Ramos (cell line): Measurements from ENCODE around the gene FLNB.

Experiments used
- in situ Hi-C: fragments of 300-500 bp; cut with MboI; formaldehyde crosslinking; loops from one replicate; pipeline ENCODE4 v1.14.3; 2022; ENCODE audit warnings: low sequenced_read_pairs; ENCODE audit not compliant: unreplicated experiment

Gene FLNB

DNA sequence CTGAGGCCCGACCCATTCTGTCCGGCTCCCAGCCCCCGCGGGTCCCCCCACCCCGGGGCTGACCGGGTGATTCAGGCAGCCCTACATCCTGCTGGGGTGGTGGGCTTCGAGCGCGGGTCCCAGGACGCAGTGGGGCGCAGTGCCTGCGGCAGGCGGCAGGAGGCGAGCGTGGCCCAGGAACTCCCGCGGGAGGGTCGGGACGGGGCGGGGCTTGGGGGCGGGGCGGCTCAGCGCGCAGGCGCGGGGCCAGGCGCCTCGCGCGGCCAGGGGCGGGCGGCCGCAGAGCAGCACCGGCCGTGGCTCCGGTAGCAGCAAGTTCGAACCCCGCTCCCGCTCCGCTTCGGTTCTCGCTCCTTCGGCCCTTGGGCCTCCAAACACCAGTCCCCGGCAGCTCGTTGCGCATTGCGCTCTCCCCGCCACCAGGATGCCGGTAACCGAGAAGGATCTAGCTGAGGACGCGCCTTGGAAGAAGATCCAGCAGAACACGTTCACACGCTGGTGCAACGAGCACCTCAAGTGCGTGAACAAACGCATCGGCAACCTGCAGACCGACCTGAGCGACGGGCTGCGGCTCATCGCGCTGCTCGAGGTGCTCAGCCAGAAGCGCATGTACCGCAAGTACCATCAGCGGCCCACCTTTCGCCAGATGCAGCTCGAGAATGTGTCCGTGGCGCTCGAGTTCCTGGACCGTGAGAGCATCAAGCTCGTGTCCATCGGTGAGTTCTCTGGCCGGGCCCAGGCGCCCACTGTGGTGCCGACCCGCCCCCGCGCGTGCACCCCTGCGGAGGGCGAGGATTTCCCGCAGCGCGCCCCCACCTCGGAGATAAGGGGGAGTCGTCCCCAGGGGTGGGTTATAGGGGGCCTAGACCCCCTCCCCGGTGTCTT is at the start of gene FLNB:
TSS of gene FLNB (plus strand) at position 282 of the 885 bp plus-strand sequence. CDS start at position 425, 143 bp downstream.
- in situ Hi-C loops: loop anchor here (10.0 kb wide), 1 partner anchor 166 kb away; no protein-coding TSS in a partner anchor

DNA sequence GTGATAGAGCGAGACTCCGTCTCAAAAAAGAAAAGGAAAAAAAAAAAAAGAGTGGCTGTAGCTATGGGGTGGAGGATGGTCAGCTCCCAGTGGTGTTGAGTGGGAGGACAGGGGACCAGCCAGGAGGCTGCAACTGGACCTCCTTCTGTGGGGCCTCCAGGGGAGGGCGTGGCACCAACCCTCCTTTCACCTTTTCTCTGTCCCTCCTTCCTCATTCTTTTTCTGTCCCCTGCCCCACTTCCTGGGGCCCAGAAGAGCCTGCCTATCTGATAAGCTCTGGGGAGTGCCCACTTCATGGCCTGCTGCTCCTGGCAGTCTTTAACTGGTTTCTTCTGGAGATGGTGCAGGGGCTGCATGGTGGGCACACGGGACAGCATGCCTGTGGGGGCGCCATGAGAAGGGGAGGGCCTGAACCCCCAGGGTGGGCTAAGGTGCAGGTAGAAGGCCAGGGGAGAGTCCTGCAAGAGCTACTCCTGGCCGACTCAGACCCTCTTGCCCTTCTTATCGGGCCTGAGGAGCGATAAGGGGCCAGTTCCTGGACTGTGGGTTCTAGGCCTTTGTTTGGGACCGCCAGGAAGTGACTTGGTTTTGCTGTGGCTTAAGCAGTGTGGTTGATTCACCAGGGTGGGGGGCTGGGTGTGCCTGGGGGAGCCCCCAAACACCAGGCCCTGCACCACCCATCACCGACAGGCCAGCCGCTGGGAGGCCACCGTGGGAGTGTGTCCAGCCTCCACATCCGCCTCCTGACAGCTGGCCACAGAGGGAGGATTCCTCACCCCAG is 49.4 kb upstream of the FLNB start:
- in situ Hi-C loops: no loop called here

DNA sequence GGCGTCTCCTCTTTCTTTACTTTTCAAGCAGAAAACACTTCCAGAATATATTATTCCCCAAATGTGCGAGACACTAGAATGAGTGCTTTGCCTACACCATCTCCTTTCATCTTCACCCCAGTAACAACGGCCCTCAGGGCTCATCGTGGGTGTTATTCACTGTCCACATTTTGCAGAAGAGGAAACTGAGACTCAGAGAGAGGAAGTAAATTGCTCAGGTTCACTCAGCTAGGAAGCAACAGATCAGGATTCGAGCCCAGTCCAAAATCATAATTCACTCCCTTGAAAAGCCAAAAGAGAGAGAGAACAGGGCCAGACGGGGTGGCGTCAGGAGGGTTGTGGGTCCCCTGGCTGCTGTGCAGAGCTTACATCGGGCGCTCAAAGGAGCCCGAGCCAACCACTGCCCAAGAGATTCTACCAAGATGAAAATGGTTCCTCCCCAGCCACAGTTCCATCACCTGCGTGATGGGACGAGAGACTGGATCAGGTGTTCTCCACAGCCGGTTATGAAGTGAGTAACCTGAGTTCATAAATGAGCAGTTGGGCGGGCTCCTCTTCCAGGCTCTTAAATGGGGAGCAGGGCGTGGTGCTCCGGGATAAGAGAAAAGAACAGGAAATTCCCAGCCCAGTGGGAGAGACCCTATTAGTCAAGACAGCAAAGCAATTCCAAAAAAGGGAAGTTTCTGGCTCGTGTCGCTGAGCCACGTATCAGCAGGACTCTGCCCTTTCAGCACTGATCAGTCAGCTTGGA is 48.6 kb upstream of the FLNB start:
- in situ Hi-C loops: no loop called here

- in situ Hi-C loops: no loop called here
These were observed 48.1 kb upstream of the FLNB start for GRCh38 chr3:57960174-57960505.

DNA sequence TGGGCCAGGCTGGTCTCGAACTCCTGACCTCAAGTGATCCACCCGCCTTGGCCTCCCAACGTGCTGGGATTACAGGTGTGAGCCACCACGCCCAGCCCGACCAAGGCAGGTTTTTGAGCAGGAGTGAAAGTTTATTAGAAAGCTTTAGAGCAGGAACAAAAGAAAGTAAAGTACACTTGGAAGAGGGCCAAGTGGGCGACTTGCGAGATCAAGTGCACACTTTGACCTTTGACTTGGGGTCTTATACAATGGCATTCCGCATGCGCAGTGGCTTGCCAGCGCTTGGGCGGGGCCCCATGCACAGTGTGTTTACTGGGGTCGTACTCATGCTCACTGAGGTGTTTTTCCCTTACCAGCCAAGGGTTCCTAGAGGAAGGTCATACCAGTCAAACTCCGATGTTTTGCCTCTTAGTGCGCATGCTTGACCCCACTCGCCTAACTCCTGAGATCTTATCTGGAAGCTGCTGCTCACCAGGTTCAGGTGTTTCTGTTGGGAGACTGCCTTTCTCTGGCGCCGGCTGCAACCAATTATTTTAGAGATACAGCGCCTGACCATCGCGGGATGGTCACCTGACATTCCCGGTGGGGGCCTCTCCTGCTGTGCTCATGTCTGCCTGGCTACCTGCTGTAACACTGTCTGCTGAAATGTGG is 46.9 kb upstream of the FLNB start:
- in situ Hi-C loops: no loop called here

DNA sequence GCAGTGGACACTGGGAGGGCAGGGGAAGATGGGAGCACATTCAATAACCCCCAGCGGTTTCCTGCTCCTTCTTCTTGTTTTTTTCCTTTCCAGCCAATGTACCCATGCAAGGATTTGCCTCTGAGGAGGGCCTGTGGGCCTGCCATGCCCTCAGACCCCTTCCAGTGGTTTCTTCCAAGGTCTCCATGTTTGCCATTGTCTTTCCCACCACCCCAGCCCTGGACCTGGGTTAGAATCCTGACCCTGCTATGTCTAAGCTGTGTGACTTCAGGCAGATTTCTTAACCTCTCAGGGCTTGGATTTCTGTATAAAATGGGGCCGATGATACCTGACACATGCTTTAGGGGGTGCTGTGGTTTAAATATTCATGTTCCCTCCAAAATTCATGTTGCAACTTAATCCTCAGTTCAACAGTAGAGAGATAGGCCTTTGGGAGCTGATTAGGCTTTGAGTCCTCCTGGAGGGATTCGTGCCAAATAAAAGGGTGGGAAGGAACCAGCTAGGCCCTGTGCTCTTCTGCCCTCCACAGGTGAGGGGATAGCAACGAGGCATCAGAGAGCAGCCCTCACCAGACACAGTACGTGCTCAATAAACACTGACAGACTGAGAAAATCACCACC is 46.3 kb upstream of the FLNB start:
- in situ Hi-C loops: no loop called here

- in situ Hi-C loops: no loop called here
These were observed 45.8 kb upstream of the FLNB start for GRCh38 chr3:57962448-57962834.

DNA sequence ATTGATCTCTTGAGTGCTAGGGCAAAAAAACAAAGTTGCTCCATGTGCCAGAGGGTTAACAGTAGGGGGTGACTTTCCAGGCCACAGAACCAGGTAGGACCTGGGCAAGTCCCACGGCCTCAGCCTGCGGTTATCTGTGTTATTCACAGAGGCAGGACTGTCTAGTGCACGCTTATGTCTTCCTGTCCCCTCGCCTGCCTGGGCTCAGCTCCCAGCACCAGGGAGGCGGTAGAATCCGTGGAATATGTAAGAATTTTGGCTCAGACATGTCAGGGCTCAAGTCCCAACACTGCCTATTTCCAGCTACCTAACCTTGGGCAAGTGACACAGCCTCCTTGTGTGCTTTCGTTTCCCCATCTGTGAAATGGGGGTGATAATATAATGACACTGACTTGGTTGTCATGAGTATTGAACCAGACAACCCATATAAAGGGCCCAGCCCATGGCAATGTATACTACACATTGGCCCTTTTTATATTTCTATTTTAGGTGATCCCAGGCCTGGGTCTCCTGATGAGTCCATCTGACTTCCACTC is 44.3 kb upstream of the FLNB start:
- in situ Hi-C loops: no loop called here

DNA sequence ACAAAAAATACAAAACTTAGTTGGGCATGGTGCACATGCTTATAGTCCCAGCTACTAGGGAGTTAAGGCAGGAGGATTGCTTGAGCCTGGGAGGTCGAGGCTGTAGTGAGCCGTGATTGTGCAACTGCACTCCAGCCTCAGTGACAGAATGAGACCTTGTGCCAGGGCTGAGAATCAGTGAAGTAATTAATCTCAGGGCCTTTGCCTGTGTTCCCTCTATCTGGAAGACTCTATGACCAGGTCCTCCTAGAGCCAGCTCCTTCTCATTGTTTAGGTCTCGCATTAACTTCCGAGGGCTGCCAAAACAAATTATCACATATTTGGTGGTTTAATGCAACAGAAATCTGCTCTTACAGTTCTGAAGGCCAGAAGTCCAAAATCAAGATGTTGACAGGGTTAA is 41.4 kb upstream of the FLNB start:
- in situ Hi-C loops: no loop called here

GRCh38 chr3:57967590-57967989 is 40.6 kb upstream of the FLNB start:
- in situ Hi-C loops: no loop called here

DNA sequence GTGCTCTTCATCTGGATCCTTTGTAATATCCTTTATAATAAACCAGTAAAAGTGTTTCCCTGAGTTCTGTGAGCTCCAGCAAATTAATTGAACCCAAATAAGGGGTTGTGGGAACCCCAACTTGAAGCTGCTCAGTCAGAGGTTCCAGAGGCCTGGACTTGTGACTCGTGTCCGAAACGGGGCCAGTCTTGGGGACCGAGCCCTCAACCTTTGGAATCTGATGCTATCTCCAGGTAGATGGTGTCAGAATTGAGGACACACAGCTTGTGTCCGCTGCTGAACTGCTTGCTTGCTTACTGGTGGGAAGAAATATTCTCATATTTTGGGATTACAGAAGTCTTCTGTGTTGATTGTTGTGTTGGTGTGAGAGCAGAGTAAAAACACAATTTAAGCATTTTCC is 39.7 kb upstream of the FLNB start:
- in situ Hi-C loops: no loop called here

GRCh38 chr3:57971975-57972374 is 36.2 kb upstream of the FLNB start:
- in situ Hi-C loops: no loop called here

GRCh38 chr3:57972531-57973111 is 35.6 kb upstream of the FLNB start:
- in situ Hi-C loops: no loop called here

GRCh38 chr3:57973715-57974477 is 34.3 kb upstream of the FLNB start:
- in situ Hi-C loops: no loop called here

DNA sequence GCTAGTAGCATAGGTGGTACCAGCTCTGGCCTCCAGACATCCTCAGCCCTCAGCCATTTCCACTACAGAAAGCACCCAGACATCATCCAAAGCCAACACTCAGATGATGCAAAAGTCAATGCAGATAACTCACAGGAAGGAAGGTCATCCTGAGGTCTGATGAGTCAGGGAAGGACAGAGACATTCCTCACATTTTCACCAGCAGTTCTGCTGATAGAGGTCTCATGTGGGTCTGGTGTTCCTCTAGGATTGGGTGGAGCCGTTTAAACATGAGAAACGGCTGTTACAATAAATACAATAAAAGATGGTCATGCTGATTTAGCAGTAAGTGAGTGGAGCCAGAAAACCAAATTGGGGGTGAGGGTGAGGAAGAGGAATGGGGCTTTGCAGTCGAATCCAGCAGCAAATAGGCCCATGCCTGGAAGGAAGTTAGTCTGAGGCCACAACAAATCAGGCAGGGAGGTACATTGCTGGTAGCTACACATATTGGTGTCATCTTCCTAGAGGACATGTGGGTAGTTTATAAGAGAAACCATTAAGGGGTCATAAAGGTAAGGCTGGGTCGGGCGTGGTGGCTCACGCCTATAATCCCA is 33.3 kb upstream of the FLNB start:
- in situ Hi-C loops: no loop called here

DNA sequence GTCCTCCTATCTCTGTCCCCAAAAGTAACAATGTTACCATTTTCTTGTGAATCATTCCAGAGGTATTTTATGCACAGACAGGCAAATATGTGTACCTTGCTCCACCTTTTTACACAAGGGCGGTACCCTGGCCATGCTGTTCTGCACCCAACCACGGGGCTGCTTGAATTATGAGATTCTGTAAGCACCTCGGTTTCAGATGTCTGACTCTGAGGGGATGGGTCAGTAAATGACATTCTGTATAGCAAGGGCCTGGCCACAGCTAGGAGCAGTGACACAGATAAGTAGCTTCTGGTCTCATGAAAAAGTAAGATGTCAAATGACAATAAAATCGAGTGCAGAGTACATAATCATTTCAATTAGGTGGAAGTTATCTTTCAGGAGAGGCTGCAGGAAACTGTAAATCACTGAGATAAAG is 30.4 kb upstream of the FLNB start:
- in situ Hi-C loops: no loop called here

- in situ Hi-C loops: no loop called here
These were observed 29.9 kb upstream of the FLNB start for GRCh38 chr3:57978316-57978715.

- in situ Hi-C loops: no loop called here
These were observed 27.8 kb upstream of the FLNB start for GRCh38 chr3:57980416-57980815.
